ENCODE measurements around the gene SBNO2. TPM values are rescaled to one million over a fixed set of nuclear protein-coding genes. Genes with fewer than 3 reads are reported as not detected.

Gene SBNO2
- total RNA-seq, 1 donor from 2014 or later: 91.6 TPM

GRCh38 chr19:1086613-1087012 lies 87.5 kb downstream of the SBNO2 start:
- DNase-seq (no peak), ATAC-seq (no peak)
- H3K4me1 ChIP-seq: peaks cover 34% of the 10 kb centered on the region
- H3K27ac ChIP-seq: no peak overlapping the region
- no peaks in the 10 kb centered on the region for H3K27me3 ChIP-seq (ENCODE audit: low read depth)
- peaks cover 89% of the 10 kb centered on the region for H3K36me3 ChIP-seq
- H3K4me3 ChIP-seq: no peak overlapping the region
- intact Hi-C loops (cut with DNase I): no loop called here
- H3K9me3 ChIP-seq: no peaks in the 10 kb centered on the region
- no peak for TF ChIP-seq CTCF (IDR thresholded peaks at IDR 0.05)

GRCh38 chr19:1085676-1086442 lies 88.2 kb downstream of the SBNO2 start:
- Histone ChIP-seq H3K4me3 (no peak overlapping the region), H3K27me3 (ENCODE audit: low read depth) (no peaks in the 10 kb centered on the region), H3K36me3 (peaks cover 89% of the 10 kb centered on the region), H3K4me1 (peaks cover 38% of the 10 kb centered on the region), H3K9me3 (no peaks in the 10 kb centered on the region), H3K27ac (no peak overlapping the region)
- DNase-seq (no peak), ATAC-seq (no peak)
- intact Hi-C loops (cut with DNase I): no loop called here
- no peak for TF ChIP-seq CTCF (IDR thresholded peaks at IDR 0.05)

DNA sequence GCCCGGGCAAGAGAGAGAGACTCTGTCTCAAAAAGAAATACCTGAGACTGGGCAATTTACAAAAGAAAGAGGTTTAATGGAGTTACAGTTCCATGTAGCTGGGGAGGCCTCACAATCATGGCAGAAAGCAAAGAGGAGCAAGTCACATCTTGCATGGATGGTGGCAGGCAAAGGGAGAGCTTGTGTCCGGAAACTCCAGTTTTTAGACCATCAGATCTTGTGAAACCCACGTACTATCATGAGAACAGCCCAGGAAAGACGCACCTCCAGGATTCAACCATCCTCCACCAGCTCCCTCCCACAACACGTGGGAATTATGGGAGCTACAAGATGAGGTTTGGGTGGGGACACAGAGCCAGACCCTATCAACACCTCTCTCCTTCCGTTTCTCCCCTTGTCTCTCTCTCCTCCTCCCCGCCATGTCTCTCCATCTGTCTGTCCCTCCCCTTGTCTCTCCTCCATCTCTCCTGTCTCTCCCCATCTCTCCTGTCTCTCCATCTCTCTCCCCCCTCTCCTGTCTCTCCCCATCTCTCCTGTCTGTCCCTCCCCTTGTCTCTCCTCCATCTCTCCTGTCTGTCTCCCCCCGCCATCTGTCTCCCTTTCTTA lies 88.9 kb downstream of the SBNO2 start:
- ATAC-seq: no peak
- Histone ChIP-seq H3K27me3 (ENCODE audit: low read depth) (no peaks in the 10 kb centered on the region), H3K36me3 (peaks cover 89% of the 10 kb centered on the region), H3K4me1 (peaks cover 37% of the 10 kb centered on the region), H3K9me3 (no peaks in the 10 kb centered on the region), H3K27ac (no peak overlapping the region), H3K4me3 (no peak overlapping the region)
- no peak for TF ChIP-seq CTCF (IDR thresholded peaks at IDR 0.05)
- intact Hi-C loops (cut with DNase I): no loop called here
- no peak for DNase-seq

- Histone ChIP-seq H3K36me3 (peaks cover 89% of the 10 kb centered on the region), H3K4me3 (no peak overlapping the region), H3K27ac (no peak overlapping the region), H3K27me3 (ENCODE audit: low read depth) (no peaks in the 10 kb centered on the region), H3K4me1 (peaks cover 31% of the 10 kb centered on the region), H3K9me3 (no peaks in the 10 kb centered on the region)
- no peak for TF ChIP-seq CTCF (IDR thresholded peaks at IDR 0.05)
- intact Hi-C loops (cut with DNase I): no loop called here
- DNase-seq (no peak), ATAC-seq (no peak)
These were observed 89.8 kb downstream of the SBNO2 start for GRCh38 chr19:1084024-1084868.

GRCh38 chr19:1082928-1083816 lies 90.9 kb downstream of the SBNO2 start:
- peaks cover 86% of the 10 kb centered on the region for H3K36me3 ChIP-seq
- H3K27ac ChIP-seq: no peak overlapping the region
- peak overlapping the region; percentile 29 for H3K4me3 ChIP-seq
- ATAC-seq (no peak), DNase-seq (no peak)
- H3K9me3 ChIP-seq: no peaks in the 10 kb centered on the region
- no peaks in the 10 kb centered on the region for H3K27me3 ChIP-seq (ENCODE audit: low read depth)
- no peak for TF ChIP-seq CTCF (IDR thresholded peaks at IDR 0.05)
- intact Hi-C loops (cut with DNase I): no loop called here
- peaks cover 20% of the 10 kb centered on the region for H3K4me1 ChIP-seq
